IMR-90 (cell line): ENCODE data around the gene PCSK1N. TPM values are rescaled to one million over a fixed set of nuclear protein-coding genes. Genes with fewer than 3 reads are reported as not detected.

Source experiments
- ATAC-seq: fragments of 200-7000 bp; cut with Tn5 transposase; 2 replicates; pipeline ENCODE4 v1.9.1; 2020; ENCODE audit warnings: low read depth, mild to moderate bottlenecking, moderate library complexity
- BruUV-seq: library from RNA; stranded (reverse); fragments of 400-500 nt; replicated peaks from 2 replicates; lab custom pipeline; 2021; lab: Mats Ljungman, UMichigan
- CTCF ChIA-PET: fragments of 300-600 bp; formaldehyde crosslinking; extraction: SDS; loops from one replicate; lab custom pipeline; 2021; ENCODE audit warnings: antibody characterized with exemption; lab: Yijun Ruan, JAX
- POLR2A ChIA-PET: fragments of 300-600 bp; sonication (Branson Sonifier 250); formaldehyde crosslinking; loops from one replicate; lab custom pipeline; 2022; ENCODE audit warnings: antibody characterized with exemption; ENCODE audit not compliant: unreplicated experiment; lab: Charles Lee
- DNase-seq: peaks from one replicate; pipeline ENCODE4 v3.0.0; 2013
- H2AFZ ChIP-seq: replicated peaks from 2 replicates; pipeline ENCODE3; 2013; ENCODE audit warnings: low read length, mild to moderate bottlenecking; ENCODE audit not compliant: poor library complexity
- H2AK5ac ChIP-seq: 2 replicates; pipeline ENCODE4 v1.6.1; 2013; ENCODE audit warnings: low read depth, low read length, inconsistent platforms
- H2AK9ac ChIP-seq: replicated peaks from 2 replicates; pipeline ENCODE3; 2013; ENCODE audit warnings: mild to moderate bottlenecking, low read depth, low read length, moderate library complexity; ENCODE audit not compliant: poor library complexity
- H2BK120ac ChIP-seq: 2 replicates; pipeline ENCODE4 v1.6.1; 2013; ENCODE audit warnings: low read depth, low read length, inconsistent platforms
- H2BK15ac ChIP-seq: 3 replicates; pipeline ENCODE4 v1.6.1; 2013; ENCODE audit warnings: low read depth, low read length, inconsistent platforms
- H2BK20ac ChIP-seq: 2 replicates; pipeline ENCODE4 v1.6.1; 2013; ENCODE audit warnings: low read depth, mild to moderate bottlenecking, inconsistent platforms, low read length, moderate library complexity
- H2BK5ac ChIP-seq: 2 replicates; pipeline ENCODE4 v1.6.1; 2013; ENCODE audit warnings: mild to moderate bottlenecking, low read depth, low read length, inconsistent platforms; ENCODE audit not compliant: poor library complexity, severe bottlenecking
- H3K14ac ChIP-seq: replicated peaks from 2 replicates; pipeline ENCODE4 v1.6.1; 2013; ENCODE audit warnings: low read depth, low read length, inconsistent platforms
- H3K18ac ChIP-seq: 2 replicates; pipeline ENCODE4 v1.6.1; 2013; ENCODE audit warnings: low read depth, low read length, control low read depth
- H3K23ac ChIP-seq: 2 replicates; pipeline ENCODE4 v1.6.1; 2013; ENCODE audit warnings: low read depth, low read length, inconsistent platforms
- H3K27ac ChIP-seq: 2 replicates; pipeline ENCODE4 v1.5.1; 2013; ENCODE audit warnings: mild to moderate bottlenecking, control low read depth, low read length; ENCODE audit not compliant: insufficient read depth
- H3K27me3 ChIP-seq: 2 replicates; pipeline ENCODE4 v1.6.1; 2013; ENCODE audit warnings: low read length; ENCODE audit not compliant: control insufficient read depth, insufficient read depth
- H3K36me3 ChIP-seq: 2 replicates; pipeline ENCODE4 v1.6.1; 2013; ENCODE audit warnings: low read length, mixed read lengths; ENCODE audit not compliant: control insufficient read depth, insufficient read depth
- H3K4ac ChIP-seq: 2 replicates; pipeline ENCODE4 v1.6.1; 2013; ENCODE audit warnings: low read depth, low read length, inconsistent platforms
- H3K4me1 ChIP-seq: 2 replicates; pipeline ENCODE4 v1.6.1; 2013; ENCODE audit warnings: low read length, mixed read lengths; ENCODE audit not compliant: control insufficient read depth, insufficient read depth
- H3K4me2 ChIP-seq: 2 replicates; pipeline ENCODE4 v1.6.1; 2013; ENCODE audit warnings: low read depth, mild to moderate bottlenecking, control low read depth, low read length, moderate library complexity
- H3K4me3 ChIP-seq: 2 replicates; pipeline ENCODE4 v1.5.1; 2013; ENCODE audit warnings: low read depth, mild to moderate bottlenecking, control low read depth, low read length, moderate library complexity; ENCODE audit not compliant: insufficient read depth
- H3K56ac ChIP-seq: 2 replicates; pipeline ENCODE4 v1.6.1; 2013; ENCODE audit warnings: low read length, inconsistent platforms; ENCODE audit not compliant: insufficient read depth; ENCODE audit errors: extremely low read depth
- H3K79me1 ChIP-seq, 2 experiments: 2 replicates each; pipeline ENCODE4 v1.6.1; 2013; ENCODE audit warnings: low read length in 2 of 2, inconsistent platforms in 1 of 2, low read depth in 1 of 2
- H3K9ac ChIP-seq: 2 replicates; pipeline ENCODE4 v1.6.1; 2013; ENCODE audit warnings: low read depth, low read length, control low read depth
- H3K9me1 ChIP-seq: 2 replicates; pipeline ENCODE4 v1.6.1; 2013; ENCODE audit warnings: low read length, inconsistent platforms; ENCODE audit not compliant: insufficient read depth
- H3K9me3 ChIP-seq: 2 replicates; pipeline ENCODE4 v1.6.1; 2013; ENCODE audit warnings: low read length; ENCODE audit not compliant: control insufficient read depth, insufficient read depth
- H4K20me1 ChIP-seq: 2 replicates; pipeline ENCODE4 v1.6.1; 2013; ENCODE audit warnings: low read length, inconsistent platforms; ENCODE audit not compliant: insufficient read depth
- H4K5ac ChIP-seq: 2 replicates; pipeline ENCODE4 v1.6.1; 2013; ENCODE audit warnings: mild to moderate bottlenecking, low read depth, low read length, control low read depth
- H4K8ac ChIP-seq, 2 experiments: 2 replicates each; pipeline ENCODE4 v1.6.1; 2013; ENCODE audit warnings: low read depth in 2 of 2, low read length in 2 of 2, control low read depth in 1 of 2, inconsistent platforms in 1 of 2
- H4K91ac ChIP-seq: 2 replicates; pipeline ENCODE4 v1.6.1; 2013; ENCODE audit warnings: low read depth, low read length, inconsistent platforms; ENCODE audit not compliant: insufficient read depth
- BHLHE40 ChIP-seq: fragments of 150-350 bp; IDR thresholded peaks from 2 replicates; pipeline ENCODE4 v1.6.1; 2016; ENCODE audit warnings: mild to moderate bottlenecking, low read depth, low read length
- NFE2L2 ChIP-seq: fragments of 150-350 bp; IDR thresholded peaks from 2 replicates; pipeline ENCODE4 v1.6.1; 2016; ENCODE audit warnings: low read depth, mild to moderate bottlenecking, low read length
- RCOR1 ChIP-seq: IDR thresholded peaks from 2 replicates; pipeline ENCODE4 v1.6.1; 2012; ENCODE audit warnings: mild to moderate bottlenecking, low read length, improper control_type of control experiment; ENCODE audit not compliant: insufficient replicate concordance
- RFX5 ChIP-seq: IDR thresholded peaks from 2 replicates; pipeline ENCODE4 v1.8.0; 2012; ENCODE audit warnings: low read depth, mild to moderate bottlenecking, low read length, moderate library complexity
- WGBS, 2 experiments: methylation state at CpG; one replicate each; pipeline versions ENCODE4 v1.1.5 to v1.1.7; 2013; ENCODE audit warnings: missing lambda C conversion rate in 2 of 2; ENCODE audit not compliant: insufficient read length in 1 of 2; ENCODE audit errors: extremely low coverage in 2 of 2; 5-methylcytosine and 5-hydroxymethylcytosine counted together
- dilution Hi-C: fragments of 300-500 bp; cut with HindIII; formaldehyde crosslinking; loops from one replicate; pipeline ENCODE4 v1.14.3; 2018; ENCODE audit warnings: low sequenced_read_pairs; ENCODE audit not compliant: unreplicated experiment
- in situ Hi-C: fragments of 300-500 bp; cut with MboI; formaldehyde crosslinking; loops from 3 replicates; pipeline ENCODE4 v1.14.3; 2019; ENCODE audit warnings: low sequenced_read_pairs, inconsistent platforms, mixed read lengths
- intact Hi-C: fragments of 100-400 bp; cut with micrococcal nuclease; formaldehyde crosslinking; loops from 2 replicates; pipeline ENCODE4 v1.10.0; 2022
- polyA plus RNA-seq, 3 experiments: library from polyadenylated mRNA; depleted of rRNA; stranded (reverse); fragments of >200 nt; gene quantifications; 2 replicates each; pipeline ENCODE4 v1.2.3, GENCODE V29; 2012; ENCODE audit warnings: low replicate concordance in 1 of 3
- total RNA-seq: library from RNA; depleted of rRNA; stranded (reverse); fragments of >200 nt; gene quantifications from 2 replicates; pipeline ENCODE4 v1.2.3, GENCODE V29; 2012

The PCSK1N gene
- total and polyA plus RNA-seq, 2 of the 4 experiments (the other 2 are of a cell fraction): 0.12 TPM; not detected in 1

DNA sequence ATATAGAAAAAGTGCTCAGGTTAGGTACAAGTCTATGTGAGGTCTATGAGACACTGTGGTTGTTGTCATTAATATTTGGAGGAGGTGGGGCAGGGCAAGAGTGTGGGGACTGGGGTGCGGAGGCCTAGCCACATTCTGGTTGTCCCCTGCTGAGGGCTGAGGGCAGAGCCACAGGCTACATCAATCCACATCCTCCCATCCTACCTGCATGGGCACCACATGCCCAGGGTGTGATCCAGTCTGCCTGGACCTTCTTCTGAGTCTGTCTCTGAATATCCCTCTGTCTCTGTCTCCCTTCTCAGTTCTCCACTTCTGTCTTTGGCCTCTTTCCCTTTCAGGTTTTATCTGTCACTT lies 50.2 kb downstream of the PCSK1N start:
- Histone ChIP-seq H3K4ac (no peak overlapping the region), H4K91ac (no peak overlapping the region), H3K4me2 (no peak overlapping the region), H3K56ac (no peak overlapping the region), H2BK15ac (no peak overlapping the region), H3K14ac (no peak overlapping the region), H3K23ac (no peak overlapping the region), H3K36me3 (no peaks in the 10 kb centered on the region), H3K9me1 (no peaks in the 10 kb centered on the region), H2AFZ (no peak overlapping the region), H4K8ac (no peak overlapping the region), H3K79me1 (no peaks in the 10 kb centered on the region), H3K9ac (no peak overlapping the region), H3K27me3 (peaks cover 22% of the 10 kb centered on the region), H2BK5ac (no peak overlapping the region), H3K4me1 (no peaks in the 10 kb centered on the region), H3K27ac (no peak overlapping the region), H2BK120ac (no peak overlapping the region), H3K4me3 (no peak overlapping the region), H4K5ac (no peak overlapping the region), H2AK9ac (peak overlapping the region; percentile 72), H2BK20ac (no peak overlapping the region), H3K9me3 (no peaks in the 10 kb centered on the region), H2AK5ac (no peak overlapping the region), H4K20me1 (no peaks in the 10 kb centered on the region; the same call in 1 of the 2 replicates), H3K18ac (no peak overlapping the region)
- POLR2A ChIA-PET: no interaction called here
- DNase-seq (no peak), ATAC-seq (no peak)
- intact Hi-C loops: no loop called here
- CTCF ChIA-PET: no interaction called here
- in situ Hi-C loops: no loop called here
- WGBS, 2 experiments: no CpG with 5 or more reads among the region's 1 CpG
- TF ChIP-seq RCOR1 (no peak), NFE2L2 (no peak), RFX5 (no peak), BHLHE40 (no peak)
- BruUV-seq: no TSS peak
- dilution Hi-C loops: no loop called here
